Measurements from ENCODE around the gene ADAM8.

The ADAM8 gene

GRCh38 chr10:133281084-133281483 lies 4.4 kb upstream of the ADAM8 start:
- no peak for DNase-seq

GRCh38 chr10:133280391-133281059 lies 3.9 kb upstream of the ADAM8 start:
- DNase-seq: no peak

GRCh38 chr10:133279326-133280226 lies 2.9 kb upstream of the ADAM8 start:
- DNase-seq: no peak

DNA sequence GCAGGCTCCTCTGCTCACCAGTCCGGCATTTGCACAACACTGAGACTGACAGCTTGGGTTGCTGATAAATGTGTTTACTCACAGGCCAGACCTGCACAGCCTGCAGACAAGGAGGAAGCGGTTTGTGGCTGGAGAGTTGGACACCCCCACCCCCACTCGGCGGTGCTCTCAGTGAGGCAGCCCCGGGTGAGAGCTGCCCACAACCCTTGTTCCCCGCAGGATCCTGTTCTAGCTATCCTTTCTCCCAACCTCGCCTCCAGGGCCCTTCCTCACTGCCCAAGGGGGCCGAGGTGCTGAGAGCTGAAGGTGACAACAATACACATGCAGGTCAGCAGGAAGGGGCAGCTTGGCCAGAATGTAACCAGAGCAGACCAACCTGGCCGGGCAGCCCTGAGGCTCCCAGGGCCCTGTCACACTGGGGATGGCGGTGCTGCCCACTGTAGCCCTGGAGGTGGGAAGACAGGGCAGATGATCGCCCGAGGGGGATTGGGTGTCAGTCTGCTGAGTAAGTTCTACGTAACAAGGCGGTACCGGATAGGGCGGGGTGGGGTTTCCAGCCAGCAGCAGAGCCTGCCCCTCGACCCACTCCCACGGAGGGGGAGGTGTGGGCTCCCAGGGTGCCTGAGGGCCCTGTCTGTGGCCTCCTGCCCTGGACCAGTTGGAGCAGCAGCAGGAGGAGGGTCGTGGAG lies 2.1 kb upstream of the ADAM8 start:
- DNase-seq: no peak

- no peak for DNase-seq
These were observed 1.4 kb upstream of the ADAM8 start for GRCh38 chr10:133277993-133278576.

- no peak for DNase-seq
These were observed 767 bp upstream of the ADAM8 start for GRCh38 chr10:133277277-133277992.

GRCh38 chr10:133276100-133276434 lies 601 bp downstream of the ADAM8 start:
- no peak for DNase-seq

DNA sequence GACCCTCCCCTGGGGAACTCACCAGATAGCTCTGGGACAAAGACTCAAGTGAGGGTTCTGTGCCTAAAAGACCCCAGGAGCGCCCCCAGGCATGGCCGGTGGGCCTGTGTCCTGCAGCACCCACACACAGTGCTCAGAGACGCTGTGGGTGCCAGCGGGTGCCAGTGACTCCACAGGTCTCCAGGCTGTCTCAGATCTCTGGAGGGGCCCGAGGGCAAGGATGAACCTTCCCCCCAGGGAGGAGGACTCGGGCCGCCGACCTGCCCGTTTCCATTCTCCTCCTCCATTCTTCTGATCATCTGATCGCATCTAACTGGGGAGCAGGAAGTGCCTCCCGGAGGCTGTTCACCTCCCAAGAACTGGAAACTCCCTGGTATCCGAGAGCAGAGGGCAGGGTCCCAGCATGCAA lies 980 bp downstream of the ADAM8 start:
- DNase-seq: no peak

GRCh38 chr10:133274751-133275683 lies 1.7 kb downstream of the ADAM8 start:
- no peak for DNase-seq

GRCh38 chr10:133273534-133274143 lies 3.0 kb downstream of the ADAM8 start:
- DNase-seq: no peak

DNA sequence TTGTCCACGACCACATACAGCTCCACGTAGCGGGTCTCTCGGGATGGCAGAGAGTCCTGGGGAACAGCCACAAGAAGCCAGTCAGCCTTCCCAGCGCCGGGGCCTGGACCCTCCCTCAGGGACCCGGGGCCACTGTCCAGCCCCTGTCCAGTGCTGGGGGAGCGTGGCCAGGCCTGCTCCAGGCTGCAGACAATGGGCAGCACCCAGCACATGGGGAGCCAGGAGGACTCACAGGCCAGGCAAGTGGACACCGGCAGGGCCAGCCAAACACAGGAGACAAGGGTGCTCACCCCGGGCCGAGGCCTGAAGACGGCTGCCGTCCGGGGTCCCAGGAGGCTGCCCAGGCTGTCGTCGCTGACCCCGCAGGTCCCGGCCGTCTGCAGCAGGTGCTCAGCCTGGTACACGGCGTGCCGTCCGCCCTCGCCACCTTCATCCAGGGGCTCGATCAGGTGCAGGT lies 3.7 kb downstream of the ADAM8 start:
- no peak for DNase-seq

- no peak for DNase-seq
These were observed 4.2 kb downstream of the ADAM8 start for GRCh38 chr10:133272301-133272963.

DNA sequence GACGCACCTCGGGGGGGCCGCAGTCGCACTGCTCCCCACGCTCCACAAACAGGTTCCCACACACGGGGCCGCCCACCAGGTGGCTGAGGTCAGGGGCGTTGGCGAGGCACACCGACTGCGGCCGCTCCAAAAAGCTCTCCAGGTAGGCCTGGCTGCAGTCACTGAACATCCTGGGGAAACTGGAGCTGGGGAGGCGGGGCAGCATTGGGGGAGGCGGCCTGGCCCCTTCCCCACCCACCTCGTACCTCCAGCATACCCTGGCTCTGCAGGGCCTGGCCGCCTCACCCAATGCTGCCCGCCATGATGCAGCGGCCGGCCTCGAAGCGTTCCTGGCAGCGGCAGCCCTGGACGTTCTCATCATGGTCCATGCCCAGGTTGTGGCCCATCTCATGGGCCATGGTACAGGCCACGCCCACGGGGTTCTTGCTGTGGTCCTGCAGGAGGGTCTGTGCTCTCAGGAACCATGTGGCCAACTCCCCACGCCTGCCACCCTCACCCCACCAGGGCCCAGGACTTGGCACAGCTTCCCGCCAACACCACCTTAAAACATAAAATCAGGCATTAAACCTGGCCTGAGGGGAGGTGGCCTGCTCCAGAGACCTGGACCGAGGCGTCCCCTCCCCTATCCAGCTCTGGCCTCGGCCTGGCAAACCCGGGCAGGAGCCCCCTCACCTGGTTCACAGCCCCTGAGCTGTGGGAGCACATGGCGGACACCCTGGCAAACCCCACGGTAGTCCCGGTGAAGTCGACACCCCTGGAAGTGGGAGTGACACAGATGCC lies 5.0 kb downstream of the ADAM8 start:
- no peak for DNase-seq

- DNase-seq: no peak
These were observed 5.8 kb downstream of the ADAM8 start for GRCh38 chr10:133270773-133271297.

GRCh38 chr10:133270204-133270603 lies 6.5 kb downstream of the ADAM8 start:
- DNase-seq: no peak

- DNase-seq: no peak
These were observed 7.3 kb downstream of the ADAM8 start for GRCh38 chr10:133269367-133269766.

- no peak for DNase-seq
These were observed 8.1 kb downstream of the ADAM8 start for GRCh38 chr10:133268532-133268931.

- no peak for DNase-seq
These were observed 8.8 kb downstream of the ADAM8 start for GRCh38 chr10:133267829-133268228.

DNA sequence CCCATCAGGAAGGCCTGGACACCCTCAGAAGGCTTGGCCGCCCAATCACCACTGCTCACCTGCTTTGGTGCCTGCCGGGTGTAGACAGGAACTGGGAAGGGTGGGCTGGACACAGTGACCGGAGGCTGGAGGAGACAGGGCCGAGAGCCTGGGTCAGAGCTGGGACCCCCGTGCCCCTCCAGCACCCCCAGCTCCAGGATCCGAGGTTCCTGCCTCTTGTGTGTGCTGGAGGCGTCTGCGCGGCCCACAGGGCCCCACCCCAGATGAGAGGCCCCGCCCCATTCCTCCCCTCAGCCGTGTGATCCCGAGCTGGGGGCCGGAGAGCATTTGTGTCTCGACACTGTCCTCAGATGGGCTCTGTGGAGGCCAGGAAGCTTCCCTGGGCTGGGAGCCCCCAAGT lies 9.4 kb downstream of the ADAM8 start:
- no peak for DNase-seq
